Brain microvascular endothelial cell (primary cell): ENCODE data around the gene AP3B1.

Source experiments
- DNase-seq: peaks from one replicate; pipeline ENCODE4 v3.0.0-alpha.2; 2020
- H3K27ac ChIP-seq: fragments of 250-450 bp; sonication (Bioruptor Pico); 2 replicates; pipeline ENCODE4 v1.5.1; 2020; ENCODE audit warnings: mild to moderate bottlenecking, moderate library complexity
- H3K27me3 ChIP-seq: fragments of 250-450 bp; sonication (Bioruptor Pico); replicated peaks from 2 replicates; pipeline ENCODE4 v1.5.1; 2020; ENCODE audit warnings: mild to moderate bottlenecking
- H3K36me3 ChIP-seq: fragments of 250-450 bp; sonication (Bioruptor Pico); replicated peaks from 2 replicates; pipeline ENCODE4 v1.5.1; 2020; ENCODE audit warnings: mild to moderate bottlenecking
- H3K4me3 ChIP-seq: 2 replicates; pipeline ENCODE4 v1.5.1; 2011; ENCODE audit warnings: low read depth, mild to moderate bottlenecking, control low read depth, low read length, moderate library complexity
- in situ Hi-C: cut with HindIII; loops from 2 replicates; pipeline ENCODE4 v1.10.0; 2017; ENCODE audit warnings: low sequenced_read_pairs, low pct_ligation_motif_present
- TF ChIP-seq, protein P1 (sequence below): IDR thresholded peaks from 2 replicates; pipeline ENCODE4 v1.5.1; 2011; ENCODE audit warnings: low read depth, mild to moderate bottlenecking, moderate library complexity, low read length, control low read depth, inconsistent platforms; ENCODE audit errors: missing control alignments

Gene AP3B1

DNA sequence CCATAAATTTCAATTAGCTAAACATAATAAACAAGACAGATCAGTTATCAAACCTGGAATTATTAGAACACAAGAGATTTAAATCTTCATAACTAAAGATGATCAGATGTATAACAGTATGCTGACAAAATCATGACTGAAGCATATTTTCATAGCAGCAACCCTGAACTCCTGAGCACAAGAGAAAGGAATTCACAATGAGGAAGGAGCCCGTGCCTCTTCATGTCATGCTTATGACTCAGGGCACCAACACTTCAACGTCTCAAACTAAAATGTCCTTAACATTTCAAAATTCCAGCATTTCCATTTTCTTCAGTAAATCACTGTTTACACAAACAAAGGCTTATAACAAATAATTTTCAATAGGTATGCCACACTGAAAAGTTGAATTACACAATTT is 6.7 kb downstream of the AP3B1 start:
- Histone ChIP-seq H3K36me3 (no peaks in the 10 kb centered on the region), H3K4me3 (no peak overlapping the region), H3K27ac (peak overlapping the region; percentile 39), H3K27me3 (no peaks in the 10 kb centered on the region)
- TF ChIP-seq, protein P1, sequence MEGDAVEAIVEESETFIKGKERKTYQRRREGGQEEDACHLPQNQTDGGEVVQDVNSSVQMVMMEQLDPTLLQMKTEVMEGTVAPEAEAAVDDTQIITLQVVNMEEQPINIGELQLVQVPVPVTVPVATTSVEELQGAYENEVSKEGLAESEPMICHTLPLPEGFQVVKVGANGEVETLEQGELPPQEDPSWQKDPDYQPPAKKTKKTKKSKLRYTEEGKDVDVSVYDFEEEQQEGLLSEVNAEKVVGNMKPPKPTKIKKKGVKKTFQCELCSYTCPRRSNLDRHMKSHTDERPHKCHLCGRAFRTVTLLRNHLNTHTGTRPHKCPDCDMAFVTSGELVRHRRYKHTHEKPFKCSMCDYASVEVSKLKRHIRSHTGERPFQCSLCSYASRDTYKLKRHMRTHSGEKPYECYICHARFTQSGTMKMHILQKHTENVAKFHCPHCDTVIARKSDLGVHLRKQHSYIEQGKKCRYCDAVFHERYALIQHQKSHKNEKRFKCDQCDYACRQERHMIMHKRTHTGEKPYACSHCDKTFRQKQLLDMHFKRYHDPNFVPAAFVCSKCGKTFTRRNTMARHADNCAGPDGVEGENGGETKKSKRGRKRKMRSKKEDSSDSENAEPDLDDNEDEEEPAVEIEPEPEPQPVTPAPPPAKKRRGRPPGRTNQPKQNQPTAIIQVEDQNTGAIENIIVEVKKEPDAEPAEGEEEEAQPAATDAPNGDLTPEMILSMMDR = no peak
- in situ Hi-C loops = no loop called here
- DNase-seq = peak; percentile 79

DNA sequence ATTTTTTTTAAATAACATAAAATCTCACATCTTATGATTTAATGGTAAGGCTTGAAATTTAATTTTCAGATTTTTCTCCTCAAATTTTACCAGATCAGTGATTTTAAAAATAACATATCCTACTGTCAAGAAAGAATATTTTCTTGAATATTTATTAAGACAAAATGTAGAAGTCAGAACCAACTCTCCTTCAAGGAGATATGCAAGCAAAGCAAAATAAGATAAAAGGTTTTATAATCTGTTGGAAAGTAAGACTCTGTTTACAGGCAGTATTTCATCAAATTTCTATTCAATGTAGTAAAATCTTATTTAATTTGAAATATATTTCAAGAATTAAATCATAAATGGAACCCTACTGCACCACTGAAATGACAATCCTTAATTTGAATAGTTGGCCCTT is 7.3 kb downstream of the AP3B1 start:
- Histone ChIP-seq H3K36me3 (no peaks in the 10 kb centered on the region), H3K4me3 (no peak overlapping the region), H3K27ac (peak overlapping the region; percentile 39), H3K27me3 (no peaks in the 10 kb centered on the region)
- TF ChIP-seq, protein P1 = no peak
- in situ Hi-C loops = no loop called here
- DNase-seq = no peak

DNA sequence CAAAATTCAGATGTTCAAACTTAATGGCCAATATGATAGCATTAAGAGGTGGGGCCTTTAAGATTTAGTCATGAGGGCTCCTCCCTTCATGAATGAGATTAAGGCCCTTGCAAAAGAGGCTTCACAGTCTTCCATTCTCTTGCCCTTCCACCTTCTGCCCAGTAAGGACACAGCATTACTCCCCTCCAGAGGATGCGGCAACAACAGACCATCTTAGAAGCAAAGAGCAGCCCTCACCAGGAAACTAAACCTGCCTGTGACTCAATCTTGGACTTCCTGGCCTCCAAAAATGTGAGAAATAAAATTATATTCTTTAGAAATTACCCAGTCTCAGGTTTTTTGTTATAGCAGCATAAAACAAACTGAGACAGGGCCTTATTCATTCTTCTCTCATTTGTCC is 8.2 kb downstream of the AP3B1 start:
- no peak overlapping the region for H3K27ac ChIP-seq
- TF ChIP-seq, protein P1 = no peak
- in situ Hi-C loops = no loop called here
- DNase-seq = no peak
- H3K4me3 ChIP-seq = no peak overlapping the region
- no peaks in the 10 kb centered on the region for H3K27me3 ChIP-seq
- no peaks in the 10 kb centered on the region for H3K36me3 ChIP-seq

DNA sequence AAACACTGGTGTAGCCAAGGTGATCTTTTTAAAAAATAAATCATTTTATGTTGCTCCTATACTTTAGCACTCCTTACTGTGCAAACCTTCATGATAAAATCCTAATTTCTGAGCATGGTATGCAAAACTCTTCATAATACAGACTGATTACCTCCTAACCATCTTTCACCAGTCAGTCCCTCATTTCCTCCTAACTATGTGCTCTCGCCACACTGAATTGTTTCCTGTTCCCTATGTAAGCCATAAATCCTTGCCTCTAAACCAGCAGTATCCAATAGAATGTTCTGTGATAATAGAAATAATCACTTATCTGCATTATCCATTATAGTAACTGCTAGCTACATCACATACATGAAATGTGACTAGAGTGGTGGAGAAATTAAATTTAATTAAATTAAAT is 10.7 kb downstream of the AP3B1 start:
- H3K27me3 ChIP-seq = no peaks in the 10 kb centered on the region
- no peak for DNase-seq
- no peak overlapping the region for H3K27ac ChIP-seq
- in situ Hi-C loops = no loop called here
- TF ChIP-seq, protein P1 = no peak
- no peaks in the 10 kb centered on the region for H3K36me3 ChIP-seq
- no peak overlapping the region for H3K4me3 ChIP-seq

DNA sequence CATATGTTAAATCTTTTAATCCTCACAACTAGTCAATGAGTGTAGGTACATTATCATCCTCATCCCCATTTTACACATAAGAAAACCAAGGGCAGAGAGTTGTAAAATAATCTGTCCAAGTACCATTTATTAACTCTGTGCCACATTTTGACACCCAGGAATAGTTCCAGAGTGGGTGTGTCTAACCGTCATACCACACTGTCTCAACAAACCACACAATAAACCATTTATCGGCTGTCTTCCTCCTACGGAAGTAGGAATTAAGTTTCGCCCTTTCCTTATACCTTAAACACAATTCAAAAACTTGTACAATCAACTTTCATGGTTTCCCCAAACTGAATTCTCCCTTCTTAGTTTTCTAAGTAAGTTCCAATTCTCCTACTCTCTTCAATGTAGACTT is 11.4 kb downstream of the AP3B1 start:
- TF ChIP-seq, protein P1 = no peak
- in situ Hi-C loops = no loop called here
- DNase-seq = no peak
- no peaks in the 10 kb centered on the region for H3K36me3 ChIP-seq
- H3K27me3 ChIP-seq = no peaks in the 10 kb centered on the region
- no peak overlapping the region for H3K4me3 ChIP-seq
- H3K27ac ChIP-seq = no peak overlapping the region

DNA sequence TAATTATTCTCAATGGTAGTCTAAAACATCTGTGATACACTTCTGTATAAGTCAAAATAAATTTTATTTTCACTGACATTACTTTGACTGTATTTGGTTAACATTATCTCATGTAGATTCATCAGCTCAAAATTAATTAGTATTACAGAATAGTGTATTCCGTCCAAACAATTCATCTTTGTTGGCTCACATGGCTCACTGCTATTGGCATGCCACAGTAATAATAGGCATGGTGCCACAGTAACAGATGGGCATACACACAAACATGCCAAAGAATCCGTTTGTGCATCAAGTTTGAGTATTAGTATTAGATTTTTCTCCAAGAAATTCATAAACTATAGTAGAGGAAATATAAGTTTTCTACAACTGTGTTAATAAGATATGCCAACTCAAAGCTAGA is 14.2 kb downstream of the AP3B1 start:
- H3K27me3 ChIP-seq = no peaks in the 10 kb centered on the region
- in situ Hi-C loops = no loop called here
- TF ChIP-seq, protein P1 = no peak

More for the DNA sequence above, 14.2 kb downstream of the AP3B1 start:
- DNase-seq = no peak
- H3K4me3 ChIP-seq = no peak overlapping the region
- H3K27ac ChIP-seq = no peak overlapping the region
- no peaks in the 10 kb centered on the region for H3K36me3 ChIP-seq
